Activated CD8-positive, alpha-beta memory T cell treated with anti-CD3 and anti-CD28 coated beads for 1 hour (primary cell): ENCODE measurements around the gene SLC9A2.

ENCODE experiments used
- DNase-seq, 2 donors: peaks; one replicate each; pipeline ENCODE4 v3.0.0-alpha.2; 2020; ENCODE audit warnings: low read depth in 1 of 2; ENCODE audit errors: extremely low read depth in 1 of 2

Gene SLC9A2

GRCh38 chr2:102669401-102669800 is 50.0 kb downstream of the SLC9A2 start:
- no peak for DNase-seq

GRCh38 chr2:102672107-102672776 is 52.9 kb downstream of the SLC9A2 start:
- DNase-seq, result no peak

GRCh38 chr2:102674370-102674769 is 55.0 kb downstream of the SLC9A2 start:
- no peak for DNase-seq

- DNase-seq, result no peak
These were observed 55.5 kb downstream of the SLC9A2 start for GRCh38 chr2:102674836-102675235.

- no peak for DNase-seq
These were observed 58.2 kb downstream of the SLC9A2 start for GRCh38 chr2:102677244-102678215.

GRCh38 chr2:102678442-102678841 is 59.1 kb downstream of the SLC9A2 start:
- DNase-seq, result no peak

GRCh38 chr2:102686479-102687439 is 67.4 kb downstream of the SLC9A2 start:
- DNase-seq, result no peak

- DNase-seq, result no peak
These were observed 70.7 kb downstream of the SLC9A2 start for GRCh38 chr2:102690012-102690411.

- no peak for DNase-seq
These were observed 77.1 kb downstream of the SLC9A2 start for GRCh38 chr2:102696463-102696862.

- DNase-seq, result no peak
These were observed 79.2 kb downstream of the SLC9A2 start for GRCh38 chr2:102698369-102699111.

- DNase-seq, result no peak
These were observed 84.0 kb downstream of the SLC9A2 start for GRCh38 chr2:102703305-102703704.

GRCh38 chr2:102703748-102704147 is 84.4 kb downstream of the SLC9A2 start:
- DNase-seq, result no peak

- DNase-seq, result no peak
These were observed 85.2 kb downstream of the SLC9A2 start for GRCh38 chr2:102704531-102704930.

GRCh38 chr2:102707796-102708695 is 88.7 kb downstream of the SLC9A2 start:
- DNase-seq, result no peak

GRCh38 chr2:102708847-102709559 is 89.7 kb downstream of the SLC9A2 start:
- no peak for DNase-seq

GRCh38 chr2:102717308-102718018 is 98.1 kb downstream of the SLC9A2 start:
- no peak for DNase-seq

GRCh38 chr2:102718387-102719316 is 99.3 kb downstream of the SLC9A2 start:
- DNase-seq, result no peak
